Amniotic stem cell (primary cell): ENCODE data around the gene NCKAP5.
A peak's percentile ranks its signal among the peaks of the same experiment; 100 is the strongest.

Experiments
- DNase-seq: peaks from one replicate; lab custom pipeline; 2025; lab: John Stamatoyannopoulos, UW

Gene NCKAP5

GRCh38 chr2:132797556-132797955, 770.7 kb downstream of the NCKAP5 start:
- DNase-seq = peak; percentile 29

- no peak for DNase-seq
Observed at GRCh38 chr2:132797071-132797470, 771.2 kb downstream of the NCKAP5 start.

- no peak for DNase-seq
Observed at GRCh38 chr2:132795220-132795619, 773.0 kb downstream of the NCKAP5 start.

GRCh38 chr2:132793532-132793931, 774.7 kb downstream of the NCKAP5 start:
- no peak for DNase-seq

- DNase-seq = no peak
Observed at GRCh38 chr2:132790207-132790785, 778.0 kb downstream of the NCKAP5 start.

GRCh38 chr2:132789066-132789465, 779.2 kb downstream of the NCKAP5 start:
- DNase-seq = no peak

- DNase-seq = no peak
Observed at GRCh38 chr2:132788310-132788838, 779.9 kb downstream of the NCKAP5 start.

GRCh38 chr2:132783883-132784282, 784.4 kb downstream of the NCKAP5 start:
- DNase-seq = no peak

- DNase-seq = no peak
Observed at GRCh38 chr2:132782176-132782783, 786.0 kb downstream of the NCKAP5 start.

GRCh38 chr2:132780651-132781050, 787.6 kb downstream of the NCKAP5 start:
- no peak for DNase-seq

- no peak for DNase-seq
Observed at GRCh38 chr2:132779206-132779721, 789.0 kb downstream of the NCKAP5 start.

GRCh38 chr2:132776287-132776686, 792.0 kb downstream of the NCKAP5 start:
- no peak for DNase-seq

- peak; percentile 5 for DNase-seq
Observed at GRCh38 chr2:132774189-132774588, 794.1 kb downstream of the NCKAP5 start.

GRCh38 chr2:132773331-132773730, 794.9 kb downstream of the NCKAP5 start:
- DNase-seq = no peak

GRCh38 chr2:132772340-132772739, 795.9 kb downstream of the NCKAP5 start:
- no peak for DNase-seq

- no peak for DNase-seq
Observed at GRCh38 chr2:132766573-132766972, 801.7 kb downstream of the NCKAP5 start.

GRCh38 chr2:132761437-132761836, 806.8 kb downstream of the NCKAP5 start:
- no peak for DNase-seq

GRCh38 chr2:132760971-132761370, 807.3 kb downstream of the NCKAP5 start:
- no peak for DNase-seq

GRCh38 chr2:132760405-132760804, 807.9 kb downstream of the NCKAP5 start:
- no peak for DNase-seq

GRCh38 chr2:132758995-132759394, 809.3 kb downstream of the NCKAP5 start:
- no peak for DNase-seq

- DNase-seq = no peak
Observed at GRCh38 chr2:132757676-132758075, 810.6 kb downstream of the NCKAP5 start.

- no peak for DNase-seq
Observed at GRCh38 chr2:132757002-132757589, 811.2 kb downstream of the NCKAP5 start.

GRCh38 chr2:132754867-132755472, 813.3 kb downstream of the NCKAP5 start:
- no peak for DNase-seq
